ENCODE results near the gene FUT8.

- TF ChIP-seq ZFP30 (CRISPR knock-in tag; IDR thresholded peaks at IDR 0.05), result no peak
- TF ChIP-seq ESRRG (CRISPR knock-in tag; IDR thresholded peaks at IDR 0.05), result no peak
- no peak for TF ChIP-seq CSDC2 (CRISPR knock-in tag; IDR thresholded peaks at IDR 0.05)
- no peak for TF ChIP-seq ZNF565 (CRISPR knock-in tag; conservative IDR thresholded peaks at IDR 0.05; ENCODE audit: low read depth)
- no peak for TF ChIP-seq ZNF8 (CRISPR knock-in tag; IDR thresholded peaks at IDR 0.05)
- TF ChIP-seq GLIS3 (CRISPR knock-in tag; IDR thresholded peaks at IDR 0.05), result no peak
- no peak for TF ChIP-seq CREB5 (CRISPR knock-in tag; IDR thresholded peaks at IDR 0.05; ENCODE audit: low read depth)
- no peak for TF ChIP-seq OSR1 (CRISPR knock-in tag; IDR thresholded peaks at IDR 0.05)
Observed at GRCh38 chr14:65479386-65479785, 66.9 kb downstream of the FUT8 start.
